ENCODE results near the gene AKR1D1.
"Not testable (repeated sequence)": the region's sequence is repeated elsewhere in the genome, so short reads cannot be mapped to it uniquely, and the experiment has no call there.

GRCh38 chr7:138075786-138076185 is 473 bp upstream of the AKR1D1 start:
- TF ChIP-seq CTCF, POLR2A (IDR thresholded peaks at IDR 0.05): not testable (repeated sequence)
